ENCODE data around the gene SLC10A3.

Gene SLC10A3

DNA sequence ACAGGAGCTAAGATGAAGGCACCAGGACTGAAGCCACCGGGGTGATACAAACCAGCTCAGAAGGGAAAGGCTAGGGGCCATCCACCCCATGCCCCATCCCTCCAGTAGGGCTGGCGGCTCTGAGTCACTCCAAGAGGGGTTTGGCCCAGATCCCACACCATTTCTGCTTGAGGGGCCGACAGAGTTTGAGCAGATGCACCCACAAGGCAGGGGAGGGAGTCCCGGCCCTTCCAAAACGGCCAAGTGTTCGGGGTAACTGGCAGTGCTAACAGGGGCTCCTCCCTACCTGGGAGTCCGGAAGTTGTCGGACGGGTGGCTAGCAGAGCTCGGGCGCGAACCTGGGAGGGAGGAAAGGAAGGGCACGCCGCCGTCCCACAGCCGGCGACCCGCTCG lies 412 bp downstream of the SLC10A3 start (continued):
- TF ChIP-seq, protein P1, sequence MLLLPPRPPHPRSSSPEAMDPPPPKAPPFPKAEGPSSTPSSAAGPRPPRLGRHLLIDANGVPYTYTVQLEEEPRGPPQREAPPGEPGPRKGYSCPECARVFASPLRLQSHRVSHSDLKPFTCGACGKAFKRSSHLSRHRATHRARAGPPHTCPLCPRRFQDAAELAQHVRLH (tag by site-specific recombination; IDR thresholded peaks at IDR 0.05): no peak
- no peak for TF ChIP-seq ZBTB21 (tag by site-specific recombination; IDR thresholded peaks at IDR 0.05)
- no peak for TF ChIP-seq HOXC10 (CRISPR knock-in tag; IDR thresholded peaks at IDR 0.05)
- no peak for TF ChIP-seq GFI1B (tag by site-specific recombination; IDR thresholded peaks at IDR 0.05)
- no peak for TF ChIP-seq ZNF433 (tag by site-specific recombination; IDR thresholded peaks at IDR 0.05; ENCODE audit: low read depth)
- TF ChIP-seq ZNF24 (tag by site-specific recombination; IDR thresholded peaks at IDR 0.05): no peak
- no peak for TF ChIP-seq ZNF792 (tag by site-specific recombination; IDR thresholded peaks at IDR 0.05)
- TF ChIP-seq ZNF571 (tag by site-specific recombination; IDR thresholded peaks at IDR 0.05): no peak
- TF ChIP-seq, protein P2, sequence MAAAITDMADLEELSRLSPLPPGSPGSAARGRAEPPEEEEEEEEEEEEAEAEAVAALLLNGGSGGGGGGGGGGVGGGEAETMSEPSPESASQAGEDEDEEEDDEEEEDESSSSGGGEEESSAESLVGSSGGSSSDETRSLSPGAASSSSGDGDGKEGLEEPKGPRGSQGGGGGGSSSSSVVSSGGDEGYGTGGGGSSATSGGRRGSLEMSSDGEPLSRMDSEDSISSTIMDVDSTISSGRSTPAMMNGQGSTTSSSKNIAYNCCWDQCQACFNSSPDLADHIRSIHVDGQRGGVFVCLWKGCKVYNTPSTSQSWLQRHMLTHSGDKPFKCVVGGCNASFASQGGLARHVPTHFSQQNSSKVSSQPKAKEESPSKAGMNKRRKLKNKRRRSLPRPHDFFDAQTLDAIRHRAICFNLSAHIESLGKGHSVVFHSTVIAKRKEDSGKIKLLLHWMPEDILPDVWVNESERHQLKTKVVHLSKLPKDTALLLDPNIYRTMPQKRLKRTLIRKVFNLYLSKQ (tag by site-specific recombination; IDR thresholded peaks at IDR 0.05; ENCODE audit: borderline replicate concordance): no peak
- TF ChIP-seq ZNF610 (tag by site-specific recombination; IDR thresholded peaks at IDR 0.05; ENCODE audit: borderline replicate concordance): no peak
- TF ChIP-seq OVOL3 (tag by site-specific recombination; IDR thresholded peaks at IDR 0.05): no peak
- TF ChIP-seq ZNF768 (tag by site-specific recombination; IDR thresholded peaks at IDR 0.05): no peak
- no peak for TF ChIP-seq ZSCAN16 (tag by site-specific recombination; IDR thresholded peaks at IDR 0.05)
- no peak for TF ChIP-seq ZNF324 (tag by site-specific recombination; IDR thresholded peaks at IDR 0.05)
- TF ChIP-seq ZNF350 (tag by site-specific recombination; IDR thresholded peaks at IDR 0.05): no peak
- TF ChIP-seq, protein P3, sequence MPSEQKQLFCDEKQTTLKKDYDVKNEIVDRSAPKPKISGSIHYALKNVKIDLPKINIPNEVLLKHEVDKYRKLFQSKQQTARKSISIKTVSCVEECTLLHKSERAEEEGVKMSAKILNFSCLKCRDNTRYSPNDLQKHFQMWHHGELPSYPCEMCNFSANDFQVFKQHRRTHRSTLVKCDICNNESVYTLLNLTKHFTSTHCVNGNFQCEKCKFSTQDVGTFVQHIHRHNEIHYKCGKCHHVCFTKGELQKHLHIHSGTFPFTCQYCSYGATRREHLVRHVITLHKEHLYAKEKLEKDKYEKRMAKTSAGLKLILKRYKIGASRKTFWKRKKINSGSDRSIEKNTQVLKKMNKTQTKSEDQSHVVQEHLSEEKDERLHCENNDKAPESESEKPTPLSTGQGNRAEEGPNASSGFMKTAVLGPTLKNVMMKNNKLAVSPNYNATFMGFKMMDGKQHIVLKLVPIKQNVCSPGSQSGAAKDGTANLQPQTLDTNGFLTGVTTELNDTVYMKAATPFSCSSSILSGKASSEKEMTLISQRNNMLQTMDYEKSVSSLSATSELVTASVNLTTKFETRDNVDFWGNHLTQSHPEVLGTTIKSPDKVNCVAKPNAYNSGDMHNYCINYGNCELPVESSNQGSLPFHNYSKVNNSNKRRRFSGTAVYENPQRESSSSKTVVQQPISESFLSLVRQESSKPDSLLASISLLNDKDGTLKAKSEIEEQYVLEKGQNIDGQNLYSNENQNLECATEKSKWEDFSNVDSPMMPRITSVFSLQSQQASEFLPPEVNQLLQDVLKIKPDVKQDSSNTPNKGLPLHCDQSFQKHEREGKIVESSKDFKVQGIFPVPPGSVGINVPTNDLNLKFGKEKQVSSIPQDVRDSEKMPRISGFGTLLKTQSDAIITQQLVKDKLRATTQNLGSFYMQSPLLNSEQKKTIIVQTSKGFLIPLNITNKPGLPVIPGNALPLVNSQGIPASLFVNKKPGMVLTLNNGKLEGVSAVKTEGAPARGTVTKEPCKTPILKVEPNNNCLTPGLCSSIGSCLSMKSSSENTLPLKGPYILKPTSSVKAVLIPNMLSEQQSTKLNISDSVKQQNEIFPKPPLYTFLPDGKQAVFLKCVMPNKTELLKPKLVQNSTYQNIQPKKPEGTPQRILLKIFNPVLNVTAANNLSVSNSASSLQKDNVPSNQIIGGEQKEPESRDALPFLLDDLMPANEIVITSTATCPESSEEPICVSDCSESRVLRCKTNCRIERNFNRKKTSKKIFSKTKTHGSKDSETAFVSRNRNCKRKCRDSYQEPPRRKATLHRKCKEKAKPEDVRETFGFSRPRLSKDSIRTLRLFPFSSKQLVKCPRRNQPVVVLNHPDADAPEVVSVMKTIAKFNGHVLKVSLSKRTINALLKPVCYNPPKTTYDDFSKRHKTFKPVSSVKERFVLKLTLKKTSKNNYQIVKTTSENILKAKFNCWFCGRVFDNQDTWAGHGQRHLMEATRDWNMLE (tag by site-specific recombination; conservative IDR thresholded peaks at IDR 0.05; ENCODE audit: low read depth): no peak
- TF ChIP-seq, protein P4, sequence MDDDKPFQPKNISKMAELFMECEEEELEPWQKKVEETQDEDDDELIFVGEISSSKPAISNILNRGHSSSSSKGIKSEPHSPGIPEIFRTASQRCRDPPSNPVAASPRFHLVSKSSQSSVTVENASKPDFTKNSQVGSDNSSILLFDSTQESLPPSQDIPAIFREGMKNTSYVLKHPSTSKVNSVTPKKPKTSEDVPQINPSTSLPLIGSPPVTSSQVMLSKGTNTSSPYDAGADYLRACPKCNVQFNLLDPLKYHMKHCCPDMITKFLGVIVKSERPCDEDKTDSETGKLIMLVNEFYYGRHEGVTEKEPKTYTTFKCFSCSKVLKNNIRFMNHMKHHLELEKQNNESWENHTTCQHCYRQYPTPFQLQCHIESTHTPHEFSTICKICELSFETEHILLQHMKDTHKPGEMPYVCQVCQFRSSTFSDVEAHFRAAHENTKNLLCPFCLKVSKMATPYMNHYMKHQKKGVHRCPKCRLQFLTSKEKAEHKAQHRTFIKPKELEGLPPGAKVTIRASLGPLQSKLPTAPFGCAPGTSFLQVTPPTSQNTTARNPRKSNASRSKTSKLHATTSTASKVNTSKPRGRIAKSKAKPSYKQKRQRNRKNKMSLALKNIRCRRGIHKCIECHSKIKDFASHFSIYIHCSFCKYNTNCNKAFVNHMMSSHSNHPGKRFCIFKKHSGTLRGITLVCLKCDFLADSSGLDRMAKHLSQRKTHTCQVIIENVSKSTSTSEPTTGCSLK (tag by site-specific recombination; IDR thresholded peaks at IDR 0.05): no peak
- TF ChIP-seq, protein P5, sequence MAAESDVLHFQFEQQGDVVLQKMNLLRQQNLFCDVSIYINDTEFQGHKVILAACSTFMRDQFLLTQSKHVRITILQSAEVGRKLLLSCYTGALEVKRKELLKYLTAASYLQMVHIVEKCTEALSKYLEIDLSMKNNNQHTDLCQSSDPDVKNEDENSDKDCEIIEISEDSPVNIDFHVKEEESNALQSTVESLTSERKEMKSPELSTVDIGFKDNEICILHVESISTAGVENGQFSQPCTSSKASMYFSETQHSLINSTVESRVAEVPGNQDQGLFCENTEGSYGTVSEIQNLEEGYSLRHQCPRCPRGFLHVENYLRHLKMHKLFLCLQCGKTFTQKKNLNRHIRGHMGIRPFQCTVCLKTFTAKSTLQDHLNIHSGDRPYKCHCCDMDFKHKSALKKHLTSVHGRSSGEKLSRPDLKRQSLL (tag by site-specific recombination; IDR thresholded peaks at IDR 0.05): no peak
- TF ChIP-seq YY1 (tag by site-specific recombination; IDR thresholded peaks at IDR 0.05): 0 out of 2 replicates have a peak, but pooled peaks have one; percentile 15
- no peak for TF ChIP-seq GLI2 (tag by site-specific recombination; IDR thresholded peaks at IDR 0.05; ENCODE audit: borderline replicate concordance, low read depth)
- TF ChIP-seq, protein P6, sequence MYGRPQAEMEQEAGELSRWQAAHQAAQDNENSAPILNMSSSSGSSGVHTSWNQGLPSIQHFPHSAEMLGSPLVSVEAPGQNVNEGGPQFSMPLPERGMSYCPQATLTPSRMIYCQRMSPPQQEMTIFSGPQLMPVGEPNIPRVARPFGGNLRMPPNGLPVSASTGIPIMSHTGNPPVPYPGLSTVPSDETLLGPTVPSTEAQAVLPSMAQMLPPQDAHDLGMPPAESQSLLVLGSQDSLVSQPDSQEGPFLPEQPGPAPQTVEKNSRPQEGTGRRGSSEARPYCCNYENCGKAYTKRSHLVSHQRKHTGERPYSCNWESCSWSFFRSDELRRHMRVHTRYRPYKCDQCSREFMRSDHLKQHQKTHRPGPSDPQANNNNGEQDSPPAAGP (tag by site-specific recombination; IDR thresholded peaks at IDR 0.05): 0 out of 2 replicates have a peak, but pooled peaks have one; percentile 44
- TF ChIP-seq ZNF501 (tag by site-specific recombination; IDR thresholded peaks at IDR 0.05): no peak
- no peak for TF ChIP-seq HOXA7 (CRISPR knock-in tag; IDR thresholded peaks at IDR 0.05; ENCODE audit: borderline replicate concordance)
- TF ChIP-seq ZNF510 (tag by site-specific recombination; IDR thresholded peaks at IDR 0.05; ENCODE audit: insufficient replicate concordance): no peak
- TF ChIP-seq ZNF600 (tag by site-specific recombination; IDR thresholded peaks at IDR 0.05): peak; percentile 69; the same call in 1 of the 2 replicates
- TF ChIP-seq, protein P7, sequence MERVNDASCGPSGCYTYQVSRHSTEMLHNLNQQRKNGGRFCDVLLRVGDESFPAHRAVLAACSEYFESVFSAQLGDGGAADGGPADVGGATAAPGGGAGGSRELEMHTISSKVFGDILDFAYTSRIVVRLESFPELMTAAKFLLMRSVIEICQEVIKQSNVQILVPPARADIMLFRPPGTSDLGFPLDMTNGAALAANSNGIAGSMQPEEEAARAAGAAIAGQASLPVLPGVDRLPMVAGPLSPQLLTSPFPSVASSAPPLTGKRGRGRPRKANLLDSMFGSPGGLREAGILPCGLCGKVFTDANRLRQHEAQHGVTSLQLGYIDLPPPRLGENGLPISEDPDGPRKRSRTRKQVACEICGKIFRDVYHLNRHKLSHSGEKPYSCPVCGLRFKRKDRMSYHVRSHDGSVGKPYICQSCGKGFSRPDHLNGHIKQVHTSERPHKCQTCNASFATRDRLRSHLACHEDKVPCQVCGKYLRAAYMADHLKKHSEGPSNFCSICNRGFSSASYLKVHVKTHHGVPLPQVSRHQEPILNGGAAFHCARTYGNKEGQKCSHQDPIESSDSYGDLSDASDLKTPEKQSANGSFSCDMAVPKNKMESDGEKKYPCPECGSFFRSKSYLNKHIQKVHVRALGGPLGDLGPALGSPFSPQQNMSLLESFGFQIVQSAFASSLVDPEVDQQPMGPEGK (tag by site-specific recombination; IDR thresholded peaks at IDR 0.05): peak; percentile 43; the same call in 1 of the 2 replicates
- 0 out of 2 replicates have a peak, but pooled peaks have one; percentile 10 for TF ChIP-seq ZBTB20 (tag by site-specific recombination; IDR thresholded peaks at IDR 0.05)
- no peak for TF ChIP-seq BCL11B (tag by site-specific recombination; IDR thresholded peaks at IDR 0.05; ENCODE audit: low read depth)

Data from HEK293 (cell line).